ENCODE measurements around the gene TUBGCP4. TPM values are rescaled to one million over a fixed set of nuclear protein-coding genes. Genes with fewer than 3 reads are reported as not detected.
A peak's percentile ranks its signal among the peaks of the same experiment; 100 is the strongest.

TUBGCP4 gene
- total and polyA plus RNA-seq, 10 of the 15 experiments (the other 5 are each of a cell fraction or from before 2014, with no cell fraction given) = 6.3 to 39.1 (median 24.8) TPM

GRCh38 chr15:43441316-43441715, 70.4 kb downstream of the TUBGCP4 start:
- H3K4me1 ChIP-seq (ENCODE audit: control insufficient read depth, insufficient read depth, low read length) = peaks cover 7% of the 10 kb centered on the region; the same call in 1 of the 2 replicates
- DNase-seq (ENCODE audit: low read depth, low spot score) (no peak), FAIRE-seq (no peak), ATAC-seq (peak; percentile 75)
- peaks cover 0 to 13% of the 10 kb centered on the region in 2 experiments; a peak in 2 of 4 replicates for H3K36me3 ChIP-seq (ENCODE audit: control insufficient read depth in 2 of 2, insufficient read depth in 2 of 2, low read length in 1 of 2)
- ChIA-PET POLR2A (no interaction called here), CTCF (interaction anchor here (0.6 to 3.4 kb wide), 10 partner anchors 14 to 882 kb away, joined by 3 to 42 read pairs (median 4); partner anchors contain the start of gene TP53BP1), SMC1A (ENCODE audit: uncharacterized antibody, unreplicated experiment) (interaction anchor here (0.9 to 2.8 kb wide), 5 partner anchors 11 to 311 kb away, joined by 3 to 17 read pairs (median 4); no protein-coding TSS in a partner anchor), RAD21 (ENCODE audit: unreplicated experiment) (interaction anchor here (0.6 to 2.7 kb wide), 5 partner anchors 12 to 73 kb away, joined by 3 to 29 read pairs (median 5); no protein-coding TSS in a partner anchor)
- H2AFZ ChIP-seq (ENCODE audit: control insufficient read depth, low read depth, low read length) = no peak overlapping the region
- intact Hi-C loops (cut with micrococcal nuclease; ENCODE audit: unreplicated experiment) (loop anchor here (5.0 kb wide), 1 partner anchor 71 kb away; no protein-coding TSS in a partner anchor), in situ Hi-C loops (cut with MboI) (no loop called here)
- H3K9me3 ChIP-seq (replicated peaks; ENCODE audit: control insufficient read depth, insufficient read depth, low read length) = no peaks in the 10 kb centered on the region
- TF ChIP-seq HDAC2 (IDR thresholded peaks at IDR 0.05) (no peak), NBN (IDR thresholded peaks at IDR 0.05) (no peak), ZNF217 (IDR thresholded peaks at IDR 0.05) (no peak), NFYB (IDR thresholded peaks at IDR 0.05; ENCODE audit: insufficient read depth, low read depth, low read length) (no peak), NFXL1 (IDR thresholded peaks at IDR 0.05; ENCODE audit: borderline replicate concordance) (no peak), PML (IDR thresholded peaks at IDR 0.05; ENCODE audit: low read length) (no peak), RBBP5 (conservative IDR thresholded peaks at IDR 0.05) (no peak), ESRRA (IDR thresholded peaks at IDR 0.05; ENCODE audit: low read length) (no peak), NFIC (IDR thresholded peaks at IDR 0.05; ENCODE audit: low read depth, low read length) (no peak), NKRF (conservative IDR thresholded peaks at IDR 0.05) (no peak), SMAD1 (IDR thresholded peaks at IDR 0.05; ENCODE audit: low read depth, partially characterized antibody) (no peak), BMI1 (IDR thresholded peaks at IDR 0.05; ENCODE audit: borderline replicate concordance) (no peak), CUX1 (IDR thresholded peaks at IDR 0.05; ENCODE audit: insufficient replicate concordance, low read depth, low read length) (no peak), KDM1A (IDR thresholded peaks at IDR 0.05; ENCODE audit: borderline replicate concordance) (no peak), FOXM1 (IDR thresholded peaks at IDR 0.05; ENCODE audit: low read depth, low read length) (no peak), RCOR1 (conservative IDR thresholded peaks at IDR 0.05; ENCODE audit: low read depth, low read length) (no peak), TAF1 (IDR thresholded peaks at IDR 0.05; ENCODE audit: borderline replicate concordance, low read depth, low read length) (no peak)
- TF ChIP-seq, protein P1, sequence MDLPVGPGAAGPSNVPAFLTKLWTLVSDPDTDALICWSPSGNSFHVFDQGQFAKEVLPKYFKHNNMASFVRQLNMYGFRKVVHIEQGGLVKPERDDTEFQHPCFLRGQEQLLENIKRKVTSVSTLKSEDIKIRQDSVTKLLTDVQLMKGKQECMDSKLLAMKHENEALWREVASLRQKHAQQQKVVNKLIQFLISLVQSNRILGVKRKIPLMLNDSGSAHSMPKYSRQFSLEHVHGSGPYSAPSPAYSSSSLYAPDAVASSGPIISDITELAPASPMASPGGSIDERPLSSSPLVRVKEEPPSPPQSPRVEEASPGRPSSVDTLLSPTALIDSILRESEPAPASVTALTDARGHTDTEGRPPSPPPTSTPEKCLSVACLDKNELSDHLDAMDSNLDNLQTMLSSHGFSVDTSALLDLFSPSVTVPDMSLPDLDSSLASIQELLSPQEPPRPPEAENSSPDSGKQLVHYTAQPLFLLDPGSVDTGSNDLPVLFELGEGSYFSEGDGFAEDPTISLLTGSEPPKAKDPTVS (IDR thresholded peaks at IDR 0.05; ENCODE audit: low read depth, low read length) = no peak
- no peak overlapping the region for H3K27ac ChIP-seq (ENCODE audit: control insufficient read depth, insufficient read depth)
- H3K27me3 ChIP-seq (replicated peaks in 1 of 2; ENCODE audit: control insufficient read depth in 2 of 2, insufficient read depth in 2 of 2, low read length in 1 of 2) = no peaks in the 10 kb centered on the region
- H3K9ac ChIP-seq (ENCODE audit: control insufficient read depth, insufficient read depth, low read length) = no peak overlapping the region
- BruUV-seq (replicated peaks) = no TSS peak
- H4K20me1 ChIP-seq (ENCODE audit: control insufficient read depth, insufficient read depth) = no peaks in the 10 kb centered on the region
- no peak overlapping the region for H3K4me3 ChIP-seq
- H3K4me2 ChIP-seq (ENCODE audit: control insufficient read depth, insufficient read depth) = no peak overlapping the region
- no peaks in the 10 kb centered on the region for H3K79me2 ChIP-seq (ENCODE audit: control insufficient read depth, insufficient read depth, low read length)

Measured in GM12878 (cell line).